ENCODE results near the gene ALDOA. TPM values are rescaled to one million over a fixed set of nuclear protein-coding genes. Genes with fewer than 3 reads are reported as not detected.

Gene ALDOA
- total and polyA plus RNA-seq, 9 of the 15 experiments (the other 6 are each of a cell fraction or from before 2014, with no cell fraction given): 311 to 2,224 (median 1,293) TPM

- TF ChIP-seq ARID4B (CRISPR knock-in tag; IDR thresholded peaks at IDR 0.05) (no peak), ZBED1 (IDR thresholded peaks at IDR 0.05) (no peak), PCBP1 (IDR thresholded peaks at IDR 0.05; ENCODE audit: low read depth, low read length, poor library complexity, severe bottlenecking) (no peak), JUND (IDR thresholded peaks at IDR 0.05; ENCODE audit: borderline replicate concordance, low read depth, low read length) (no peak), JUND (tag; IDR thresholded peaks at IDR 0.05; ENCODE audit: borderline replicate concordance, low read depth, low read length) (no peak), ELK1 (CRISPR knock-in tag; IDR thresholded peaks at IDR 0.05) (no peak), FOXP4 (CRISPR knock-in tag; IDR thresholded peaks at IDR 0.05; ENCODE audit: borderline replicate concordance) (no peak), ID3 (CRISPR knock-in tag; IDR thresholded peaks at IDR 0.05) (no peak), ID3 (tag; IDR thresholded peaks at IDR 0.05) (no peak), ILK (tag; IDR thresholded peaks at IDR 0.05; ENCODE audit: borderline replicate concordance, low read depth) (no peak), RBM25 (IDR thresholded peaks at IDR 0.05; ENCODE audit: low read depth, low read length, severe bottlenecking) (no peak), TAF9B (IDR thresholded peaks at IDR 0.05; ENCODE audit: partially characterized antibody) (no peak), L3MBTL2 (IDR thresholded peaks at IDR 0.05) (no peak), ZNF174 (CRISPR knock-in tag; IDR thresholded peaks at IDR 0.05) (no peak), HDAC8 (tag; IDR thresholded peaks at IDR 0.05) (no peak), MEF2A (IDR thresholded peaks at IDR 0.05; ENCODE audit: control insufficient read depth, low read depth, low read length) (no peak), EZH2 (IDR thresholded peaks at IDR 0.05; ENCODE audit: borderline replicate concordance, low read depth, low read length) (no peak)
Observed at GRCh38 chr16:30023586-30023985, 42.0 kb upstream of the ALDOA start (continued).

Measured in K562 (cell line).